Sciatic nerve (tissue), 2 donors: ENCODE results near the gene SCUBE2. TPM values are rescaled to one million over a fixed set of nuclear protein-coding genes. Genes with fewer than 3 reads are reported as not detected.

ENCODE experiments used
- ATAC-seq: fragments of 200-7000 bp; cut with Tn5 transposase; one replicate; pipeline ENCODE4 v1.9.1; 2020; ENCODE audit warnings: mild to moderate bottlenecking, moderate library complexity
- DNase-seq: peaks from one replicate; pipeline ENCODE4 v3.0.0-alpha.2; 2020; ENCODE audit warnings: low spot score
- intact Hi-C: fragments of 100-400 bp; cut with DNase I; formaldehyde crosslinking; loops from one replicate; pipeline ENCODE4 v1.14.2; 2022
- total RNA-seq: library from RNA; stranded (reverse); fragmentation: NEBNext Ultra II Directional; extraction: Animal tissue kit (Norgen Biotek cat#: 25700); gene quantifications from one replicate; pipeline ENCODE4 v1.2.1, GENCODE V29; 2021
- donor health status: DM: no; HTN: no; CAD: no.
- donor health status: DM: no; HTN: no; CAD: no.

The SCUBE2 gene
- 8.8 TPM for total RNA-seq

- intact Hi-C loops: no loop called here
- no peak for DNase-seq
- ATAC-seq: peak; percentile 55
These were observed at the start of gene SCUBE2 for GRCh38 chr11:9091044-9091922. TSS of gene SCUBE2 (minus strand) at chr11:9091599. CDS start at chr11:9091528, 71 bp downstream.

GRCh38 chr11:9141186-9141585 lies 49.8 kb upstream of the SCUBE2 start:
- intact Hi-C loops: no loop called here
- no peak for DNase-seq
- ATAC-seq: no peak

- intact Hi-C loops: no loop called here
- ATAC-seq (no peak), DNase-seq (no peak)
These were observed 48.4 kb upstream of the SCUBE2 start for GRCh38 chr11:9139628-9140357.

- DNase-seq (no peak), ATAC-seq (peak; percentile 59)
- intact Hi-C loops: no loop called here
These were observed 47.5 kb upstream of the SCUBE2 start for GRCh38 chr11:9138612-9139579.

GRCh38 chr11:9138133-9138453 lies 46.7 kb upstream of the SCUBE2 start:
- intact Hi-C loops: no loop called here
- ATAC-seq (no peak), DNase-seq (no peak)

GRCh38 chr11:9137293-9138132 lies 46.1 kb upstream of the SCUBE2 start:
- ATAC-seq (peak; percentile 93), DNase-seq (peak; percentile 84)
- intact Hi-C loops: no loop called here

- DNase-seq (no peak), ATAC-seq (no peak)
- intact Hi-C loops: no loop called here
These were observed 45.3 kb upstream of the SCUBE2 start for GRCh38 chr11:9136741-9137140.

- no peak for ATAC-seq
- intact Hi-C loops: no loop called here
- DNase-seq: no peak
These were observed 42.6 kb upstream of the SCUBE2 start for GRCh38 chr11:9133956-9134355.

- DNase-seq: no peak
- intact Hi-C loops: no loop called here
- no peak for ATAC-seq
These were observed 40.9 kb upstream of the SCUBE2 start for GRCh38 chr11:9132203-9132878.

GRCh38 chr11:9130297-9130696 lies 38.9 kb upstream of the SCUBE2 start:
- intact Hi-C loops: no loop called here
- ATAC-seq (no peak), DNase-seq (no peak)

- intact Hi-C loops: no loop called here
- no peak for ATAC-seq
- DNase-seq: no peak
These were observed 35.2 kb upstream of the SCUBE2 start for GRCh38 chr11:9126636-9127035.

- intact Hi-C loops: no loop called here
- no peak for DNase-seq
- no peak for ATAC-seq
These were observed 33.9 kb upstream of the SCUBE2 start for GRCh38 chr11:9125185-9125886.

GRCh38 chr11:9123595-9124304 lies 32.4 kb upstream of the SCUBE2 start:
- ATAC-seq: no peak
- intact Hi-C loops: no loop called here
- no peak for DNase-seq

- ATAC-seq: no peak
- DNase-seq: no peak
- intact Hi-C loops: no loop called here
These were observed 30.0 kb upstream of the SCUBE2 start for GRCh38 chr11:9121469-9121796.

GRCh38 chr11:9120664-9121468 lies 29.5 kb upstream of the SCUBE2 start:
- DNase-seq (no peak), ATAC-seq (no peak)
- intact Hi-C loops: no loop called here

GRCh38 chr11:9118277-9118676 lies 26.9 kb upstream of the SCUBE2 start:
- no peak for DNase-seq
- ATAC-seq: no peak
- intact Hi-C loops: no loop called here
